Vagina (tissue), 2 donors: ENCODE results near the gene CACNG8.

Experiments
- CTCF ChIP-seq, 3 experiments: fragments of 450-650 bp in 2 of 3; fragments of 200-600 bp in 1 of 3; sonication (generic) in 1 of 3; IDR thresholded peaks; one replicate each; pipeline ENCODE4 v1.5.1; 2017 to 2019; ENCODE audit warnings: antibody characterized with exemption in 3 of 3, mild to moderate bottlenecking in 2 of 3, moderate library complexity in 2 of 3
- POLR2A ChIP-seq, 2 donors: fragments of 450-650 bp; IDR thresholded peaks; one replicate each; pipeline ENCODE4 v1.6.1; 2017; ENCODE audit warnings: antibody characterized with exemption in 2 of 2, mild to moderate bottlenecking in 2 of 2, moderate library complexity in 2 of 2
- POLR2AphosphoS5 ChIP-seq, 2 donors: sonication (generic); formaldehyde crosslinking; IDR thresholded peaks; one replicate each; pipeline ENCODE4 v1.9.0; 2017; ENCODE audit warnings: antibody characterized with exemption in 2 of 2, mild to moderate bottlenecking in 2 of 2, low read depth in 1 of 2; ENCODE audit not compliant: insufficient read depth in 1 of 2

DNA sequence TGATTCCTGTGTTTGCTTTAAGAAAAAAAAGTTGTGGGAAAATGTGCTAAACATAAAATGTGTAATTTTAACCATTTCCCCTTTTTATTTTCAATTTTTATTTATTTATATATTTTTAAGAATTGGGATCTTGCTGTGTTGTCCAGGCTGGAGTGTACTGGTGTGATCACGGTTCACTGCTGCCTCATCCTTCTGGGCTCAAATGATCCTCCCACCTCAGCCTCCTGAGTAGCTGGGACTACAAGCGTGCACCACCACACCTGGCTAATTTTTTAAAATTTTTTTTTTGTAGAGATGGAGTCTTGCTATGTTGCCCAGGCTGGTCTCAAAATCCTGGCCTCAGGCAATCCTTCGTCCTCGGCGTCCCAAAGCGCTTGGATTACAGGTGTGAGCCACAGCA is 47.7 kb downstream of the CACNG8 start:
- TF ChIP-seq POLR2AphosphoS5 (IDR thresholded peaks at IDR 0.05; ENCODE audit: insufficient read depth in 1 of 2, low read depth in 1 of 2), result no peak
- TF ChIP-seq CTCF (IDR thresholded peaks at IDR 0.05), result no peak
- no peak for TF ChIP-seq POLR2A (IDR thresholded peaks at IDR 0.05)
